Ureter (tissue), 1 donor: ENCODE results near the gene SUSD3. TPM values are rescaled to one million over a fixed set of nuclear protein-coding genes. Genes with fewer than 3 reads are reported as not detected.
A peak's percentile ranks its signal among the peaks of the same experiment; 100 is the strongest.

ENCODE experiments used
- DNase-seq: peaks from one replicate; pipeline ENCODE4 v3.0.0-alpha.2; 2020; ENCODE audit warnings: low spot score
- total RNA-seq: library from RNA; stranded (reverse); gene quantifications from one replicate; pipeline ENCODE4 v1.2.4, GENCODE V29; 2023
- donor health status: DM: yes; HTN: yes; CAD: no.

Gene SUSD3
- total RNA-seq, 1 donor from 2014 or later: 3.0 TPM

DNA sequence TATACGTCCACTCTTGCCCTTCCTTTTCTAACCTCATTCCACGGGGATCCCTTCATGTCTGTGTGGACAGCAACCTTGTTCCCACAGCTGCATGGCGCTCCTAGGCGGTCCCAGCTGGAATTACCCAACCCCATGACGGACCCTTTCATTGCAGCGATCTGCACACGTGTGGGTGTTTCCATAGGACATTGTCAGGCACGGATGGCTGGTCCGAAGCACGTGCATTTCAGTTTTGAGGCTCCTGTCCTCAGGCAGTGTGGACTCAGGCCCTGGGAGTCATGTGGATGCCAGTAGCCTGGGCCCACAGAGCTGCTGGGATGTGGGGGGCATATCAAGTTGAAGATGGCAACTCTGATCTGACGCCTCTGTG lies 52.5 kb downstream of the SUSD3 start:
- peak; percentile 38 for DNase-seq

DNA sequence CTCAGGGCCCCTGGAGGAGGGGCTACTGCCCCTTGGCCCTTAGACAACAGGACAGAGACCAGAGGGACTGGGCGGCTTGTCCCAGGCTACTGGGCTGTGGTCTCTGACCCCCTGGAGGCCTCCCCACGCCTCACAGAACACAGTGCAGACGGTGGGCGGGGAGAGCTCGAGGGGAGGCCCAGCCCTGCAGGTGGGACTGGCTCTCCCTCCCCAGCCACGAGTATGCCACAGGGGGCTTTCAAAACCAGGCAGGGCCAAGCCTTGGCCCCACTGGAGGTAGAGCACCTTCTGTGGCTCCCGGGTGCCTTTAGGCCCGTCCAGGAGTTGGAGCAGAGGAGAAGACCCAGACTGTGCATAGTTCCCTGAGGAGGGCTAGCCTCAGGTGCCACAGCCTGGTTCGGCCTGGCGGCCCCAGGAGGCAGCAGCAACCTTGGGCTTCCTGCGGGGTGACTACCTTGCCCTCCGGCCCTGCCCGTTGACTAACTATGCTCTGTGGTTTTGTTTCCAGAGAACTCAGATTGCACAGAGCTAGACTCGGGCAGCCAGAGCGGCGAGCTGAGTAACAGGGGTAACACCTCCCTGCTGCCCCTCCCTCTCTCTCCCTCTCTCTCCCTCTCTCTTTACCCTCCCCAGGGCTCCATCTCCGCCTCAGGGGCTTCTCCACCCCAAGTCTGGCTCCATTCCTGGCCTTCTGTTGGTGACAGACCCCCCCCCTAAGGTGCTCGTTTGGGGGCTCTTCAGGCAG lies 53.0 kb downstream of the SUSD3 start:
- DNase-seq: peak; percentile 32

- peak; percentile 41 for DNase-seq
Measured at GRCh38 chr9:93112116-93112863, 53.8 kb downstream of the SUSD3 start.

- DNase-seq: peak; percentile 41
Measured at GRCh38 chr9:93112864-93113389, 54.4 kb downstream of the SUSD3 start.

DNA sequence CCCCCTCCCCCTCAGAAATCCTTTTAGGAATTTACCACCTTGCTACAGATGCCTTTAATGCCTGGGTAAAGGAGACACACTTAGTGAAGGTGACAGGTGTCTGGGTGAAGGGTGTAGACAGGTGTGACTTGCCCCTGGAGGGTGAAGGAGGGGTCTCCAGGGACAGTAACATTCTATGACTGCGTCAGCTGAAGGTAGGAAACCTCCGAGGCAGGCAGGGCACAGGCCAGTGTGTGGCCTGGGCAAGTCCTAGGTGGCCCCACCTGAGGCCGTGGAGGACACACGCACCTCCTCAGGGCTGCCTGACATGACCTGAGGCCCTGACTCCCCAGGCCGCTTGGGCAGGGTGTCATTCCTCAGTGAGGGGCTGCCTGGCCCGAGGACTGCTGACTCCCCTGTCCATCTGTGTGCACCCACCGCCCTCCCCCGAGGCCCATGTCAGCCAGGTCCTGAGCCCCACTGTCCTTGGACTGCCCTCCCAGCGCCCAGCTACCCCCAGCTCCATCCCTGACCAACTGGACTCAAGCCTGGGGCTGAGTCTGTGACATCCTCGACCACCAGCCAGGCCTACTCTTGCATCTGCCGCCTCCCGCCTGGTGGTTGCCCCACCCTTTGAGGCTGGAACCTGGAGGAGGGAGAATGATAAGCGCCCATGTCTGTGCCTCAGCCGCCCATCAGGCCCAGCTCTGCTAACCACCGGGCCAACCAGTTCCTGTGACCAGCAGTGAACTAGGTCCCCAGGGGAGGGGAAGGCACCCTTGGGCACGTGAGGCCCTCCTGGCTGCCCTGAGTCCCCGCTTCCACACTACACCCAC lies 55.9 kb downstream of the SUSD3 start:
- peak; percentile 55 for DNase-seq

- DNase-seq: no peak
Measured at GRCh38 chr9:93114984-93115335, 56.5 kb downstream of the SUSD3 start.

- DNase-seq: peak; percentile 42
Measured at GRCh38 chr9:93115486-93116071, 57.1 kb downstream of the SUSD3 start.

DNA sequence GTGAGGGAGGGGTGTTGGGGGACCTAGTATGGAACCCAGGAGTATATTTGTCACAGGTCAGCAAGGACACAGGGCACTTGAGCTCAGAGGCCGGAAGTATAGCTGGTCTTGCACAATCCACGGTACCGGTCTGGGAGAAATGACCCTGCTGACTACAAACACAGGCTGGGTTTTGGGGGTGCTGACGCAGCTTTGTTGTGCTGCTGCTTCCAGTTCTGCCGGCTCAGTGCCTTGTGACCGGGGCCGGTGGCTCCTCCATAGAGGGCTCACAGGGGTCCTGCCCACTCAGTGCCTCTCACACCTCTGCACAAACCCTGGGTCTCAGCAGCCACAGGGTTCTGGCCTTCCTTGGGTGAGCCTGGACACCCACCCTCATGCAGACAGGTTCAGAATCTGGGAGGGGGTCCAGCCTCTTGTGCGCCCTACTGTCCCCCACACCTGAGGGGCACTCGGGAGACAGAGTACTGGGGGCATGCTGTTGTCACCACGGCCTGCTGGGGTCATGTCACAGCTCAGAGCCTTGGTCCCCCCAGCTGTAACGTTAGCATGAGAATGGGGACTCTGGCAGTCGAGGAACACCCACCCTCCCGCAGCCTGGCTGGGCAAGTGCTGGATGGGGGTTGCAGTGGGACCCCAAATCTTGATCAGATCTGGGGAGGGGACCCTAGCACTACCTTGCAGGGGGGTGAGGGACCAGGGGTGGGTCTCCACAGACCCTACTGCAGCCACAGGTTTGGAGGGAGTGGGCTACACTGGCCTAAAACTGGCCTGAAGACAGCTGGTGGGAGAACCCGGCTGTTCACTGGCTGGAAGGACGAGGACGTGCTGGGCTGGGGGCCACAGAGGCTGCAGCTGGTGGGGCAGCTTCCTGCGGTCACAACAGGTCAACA lies 57.8 kb downstream of the SUSD3 start:
- DNase-seq: peak; percentile 87

DNA sequence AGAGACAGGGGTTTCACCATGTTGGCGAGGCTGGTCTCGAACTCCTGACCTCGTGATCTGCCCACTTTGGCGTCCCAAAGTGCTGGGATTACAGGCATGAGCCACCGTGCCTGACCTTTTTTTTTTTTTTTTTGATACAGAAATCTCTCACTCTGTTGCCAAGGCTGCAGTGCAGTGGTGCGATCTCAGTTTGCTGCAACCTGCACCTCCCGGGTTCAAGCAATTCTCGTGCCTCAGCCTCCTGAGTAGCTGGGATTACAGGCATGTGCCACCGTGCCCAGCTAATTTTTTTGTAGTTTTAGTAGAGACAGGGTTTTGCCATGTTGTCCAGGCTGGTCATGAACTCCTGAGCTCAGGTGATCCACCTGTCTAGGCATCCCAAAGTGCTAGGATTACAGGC lies 59.0 kb downstream of the SUSD3 start:
- peak; percentile 29 for DNase-seq

GRCh38 chr9:93117924-93118862 lies 59.7 kb downstream of the SUSD3 start:
- peak; percentile 37 for DNase-seq

GRCh38 chr9:93118863-93119702 lies 60.6 kb downstream of the SUSD3 start:
- peak; percentile 41 for DNase-seq

DNA sequence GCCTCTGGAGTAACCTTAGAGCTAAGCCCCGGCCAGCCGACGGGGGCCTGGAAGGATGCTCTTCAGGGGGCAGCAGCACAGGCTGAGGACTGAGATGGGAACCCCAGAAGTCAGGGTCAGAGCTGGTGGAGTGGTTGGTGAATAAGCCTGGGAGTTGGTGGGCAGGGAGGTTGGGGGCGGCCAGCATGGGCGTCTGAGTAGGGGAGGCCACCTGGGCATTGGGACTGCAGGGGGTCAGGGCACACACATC lies 61.1 kb downstream of the SUSD3 start:
- DNase-seq: no peak

GRCh38 chr9:93119953-93120845 lies 61.7 kb downstream of the SUSD3 start:
- DNase-seq: peak; percentile 95

GRCh38 chr9:93120846-93121315 lies 62.4 kb downstream of the SUSD3 start:
- peak; percentile 43 for DNase-seq

GRCh38 chr9:93121316-93122241 lies 63.1 kb downstream of the SUSD3 start:
- peak; percentile 43 for DNase-seq

- peak; percentile 42 for DNase-seq
Measured at GRCh38 chr9:93122721-93123221, 64.3 kb downstream of the SUSD3 start.
